ENCODE results near the gene ZNF358. TPM values are rescaled to one million over a fixed set of nuclear protein-coding genes. Genes with fewer than 3 reads are reported as not detected.

Gene ZNF358
- total and polyA plus RNA-seq, 10 of the 15 experiments (the other 5 are each of a cell fraction or from before 2014, with no cell fraction given) = 0.09 to 6.3 (median 1.9) TPM; not detected in 1

DNA sequence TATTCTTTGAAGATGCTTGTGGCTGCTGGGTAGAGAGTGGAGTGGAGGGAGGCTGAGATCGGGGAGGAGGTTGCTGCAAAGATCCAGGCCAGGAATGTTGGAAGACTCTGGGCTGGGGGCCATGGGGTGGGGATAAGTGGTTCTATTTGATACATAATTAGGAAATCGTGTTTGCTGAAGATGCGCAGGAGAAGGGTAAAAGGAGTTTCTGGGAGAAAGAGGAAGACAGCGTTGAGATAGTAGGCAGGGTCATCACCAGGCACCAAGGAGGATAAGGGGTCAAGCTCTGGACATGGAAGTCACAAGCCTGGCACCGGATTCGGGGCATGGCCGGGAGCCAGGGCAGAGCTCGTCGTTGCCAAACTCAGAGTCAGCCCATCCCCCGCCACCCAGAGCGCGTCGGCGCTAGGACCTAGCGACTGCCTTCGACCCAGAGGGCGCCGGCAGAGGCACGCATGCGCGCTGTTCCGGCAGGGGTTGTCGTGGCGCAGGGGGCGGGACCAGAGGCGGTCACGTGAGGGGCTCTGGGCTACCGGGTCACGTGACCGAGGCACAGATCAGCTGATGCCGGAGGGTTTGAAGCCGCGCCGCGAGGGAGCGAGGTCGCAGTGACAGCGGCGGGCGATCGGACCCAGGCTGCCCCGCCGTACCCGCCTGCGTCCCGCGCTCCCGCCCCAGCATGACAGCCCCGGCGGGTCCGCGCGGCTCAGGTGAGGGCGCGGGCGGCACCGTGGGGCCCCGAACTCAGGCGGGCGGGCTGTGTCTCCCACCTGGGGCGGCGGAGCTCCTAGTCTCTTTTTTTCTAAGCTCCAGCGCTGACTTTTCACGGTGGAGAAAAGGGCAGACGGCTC is 6.4 kb downstream of the ZNF358 start, which contains the start of gene MCOLN1 (continued):
- TF ChIP-seq, protein P1, sequence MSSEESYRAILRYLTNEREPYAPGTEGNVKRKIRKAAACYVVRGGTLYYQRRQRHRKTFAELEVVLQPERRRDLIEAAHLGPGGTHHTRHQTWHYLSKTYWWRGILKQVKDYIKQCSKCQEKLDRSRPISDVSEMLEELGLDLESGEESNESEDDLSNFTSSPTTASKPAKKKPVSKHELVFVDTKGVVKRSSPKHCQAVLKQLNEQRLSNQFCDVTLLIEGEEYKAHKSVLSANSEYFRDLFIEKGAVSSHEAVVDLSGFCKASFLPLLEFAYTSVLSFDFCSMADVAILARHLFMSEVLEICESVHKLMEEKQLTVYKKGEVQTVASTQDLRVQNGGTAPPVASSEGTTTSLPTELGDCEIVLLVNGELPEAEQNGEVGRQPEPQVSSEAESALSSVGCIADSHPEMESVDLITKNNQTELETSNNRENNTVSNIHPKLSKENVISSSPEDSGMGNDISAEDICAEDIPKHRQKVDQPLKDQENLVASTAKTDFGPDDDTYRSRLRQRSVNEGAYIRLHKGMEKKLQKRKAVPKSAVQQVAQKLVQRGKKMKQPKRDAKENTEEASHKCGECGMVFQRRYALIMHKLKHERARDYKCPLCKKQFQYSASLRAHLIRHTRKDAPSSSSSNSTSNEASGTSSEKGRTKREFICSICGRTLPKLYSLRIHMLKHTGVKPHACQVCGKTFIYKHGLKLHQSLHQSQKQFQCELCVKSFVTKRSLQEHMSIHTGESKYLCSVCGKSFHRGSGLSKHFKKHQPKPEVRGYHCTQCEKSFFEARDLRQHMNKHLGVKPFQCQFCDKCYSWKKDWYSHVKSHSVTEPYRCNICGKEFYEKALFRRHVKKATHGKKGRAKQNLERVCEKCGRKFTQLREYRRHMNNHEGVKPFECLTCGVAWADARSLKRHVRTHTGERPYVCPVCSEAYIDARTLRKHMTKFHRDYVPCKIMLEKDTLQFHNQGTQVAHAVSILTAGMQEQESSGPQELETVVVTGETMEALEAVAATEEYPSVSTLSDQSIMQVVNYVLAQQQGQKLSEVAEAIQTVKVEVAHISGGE (CRISPR knock-in tag; IDR thresholded peaks at IDR 0.05) = peak; percentile 77
- TF ChIP-seq SPI1 (IDR thresholded peaks at IDR 0.05; ENCODE audit: borderline replicate concordance, insufficient read depth, low read depth, low read length) = peak; percentile 28; the same call in 1 of the 2 replicates
- TF ChIP-seq FOXM1 (IDR thresholded peaks at IDR 0.05; ENCODE audit: low read depth, low read length) = no peak
- TF ChIP-seq POLR2AphosphoS2 (IDR thresholded peaks at IDR 0.05; ENCODE audit: low read depth, low read length) = no peak
- TF ChIP-seq NFYB (IDR thresholded peaks at IDR 0.05; ENCODE audit: insufficient read depth, low read depth, low read length) = no peak
- TF ChIP-seq, protein P2, sequence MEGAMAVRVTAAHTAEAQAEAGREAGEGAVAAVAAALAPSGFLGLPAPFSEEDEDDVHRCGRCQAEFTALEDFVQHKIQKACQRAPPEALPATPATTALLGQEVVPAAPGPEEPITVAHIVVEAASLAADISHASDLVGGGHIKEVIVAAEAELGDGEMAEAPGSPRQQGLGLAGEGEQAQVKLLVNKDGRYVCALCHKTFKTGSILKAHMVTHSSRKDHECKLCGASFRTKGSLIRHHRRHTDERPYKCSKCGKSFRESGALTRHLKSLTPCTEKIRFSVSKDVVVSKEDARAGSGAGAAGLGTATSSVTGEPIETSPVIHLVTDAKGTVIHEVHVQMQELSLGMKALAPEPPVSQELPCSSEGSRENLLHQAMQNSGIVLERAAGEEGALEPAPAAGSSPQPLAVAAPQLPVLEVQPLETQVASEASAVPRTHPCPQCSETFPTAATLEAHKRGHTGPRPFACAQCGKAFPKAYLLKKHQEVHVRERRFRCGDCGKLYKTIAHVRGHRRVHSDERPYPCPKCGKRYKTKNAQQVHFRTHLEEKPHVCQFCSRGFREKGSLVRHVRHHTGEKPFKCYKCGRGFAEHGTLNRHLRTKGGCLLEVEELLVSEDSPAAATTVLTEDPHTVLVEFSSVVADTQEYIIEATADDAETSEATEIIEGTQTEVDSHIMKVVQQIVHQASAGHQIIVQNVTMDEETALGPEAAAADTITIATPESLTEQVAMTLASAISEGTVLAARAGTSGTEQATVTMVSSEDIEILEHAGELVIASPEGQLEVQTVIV (IDR thresholded peaks at IDR 0.05; ENCODE audit: borderline replicate concordance, partially characterized antibody) = peak; percentile 82
- TF ChIP-seq NFYA (IDR thresholded peaks at IDR 0.05; ENCODE audit: borderline replicate concordance, low read depth, low read length) = no peak
- TF ChIP-seq RB1 (IDR thresholded peaks at IDR 0.05; ENCODE audit: borderline replicate concordance) = peak; percentile 81; the same call in 1 of the 2 replicates
- TF ChIP-seq MTA3 (IDR thresholded peaks at IDR 0.05; ENCODE audit: borderline replicate concordance, low read length) = no peak
- 0 out of 2 replicates have a peak, but pooled peaks have one; percentile 12 for TF ChIP-seq SMC3 (IDR thresholded peaks at IDR 0.05; ENCODE audit: borderline replicate concordance, low read length)
- no peak for TF ChIP-seq ASH2L (IDR thresholded peaks at IDR 0.05; ENCODE audit: borderline replicate concordance, low read depth)
- TF ChIP-seq, protein P3, sequence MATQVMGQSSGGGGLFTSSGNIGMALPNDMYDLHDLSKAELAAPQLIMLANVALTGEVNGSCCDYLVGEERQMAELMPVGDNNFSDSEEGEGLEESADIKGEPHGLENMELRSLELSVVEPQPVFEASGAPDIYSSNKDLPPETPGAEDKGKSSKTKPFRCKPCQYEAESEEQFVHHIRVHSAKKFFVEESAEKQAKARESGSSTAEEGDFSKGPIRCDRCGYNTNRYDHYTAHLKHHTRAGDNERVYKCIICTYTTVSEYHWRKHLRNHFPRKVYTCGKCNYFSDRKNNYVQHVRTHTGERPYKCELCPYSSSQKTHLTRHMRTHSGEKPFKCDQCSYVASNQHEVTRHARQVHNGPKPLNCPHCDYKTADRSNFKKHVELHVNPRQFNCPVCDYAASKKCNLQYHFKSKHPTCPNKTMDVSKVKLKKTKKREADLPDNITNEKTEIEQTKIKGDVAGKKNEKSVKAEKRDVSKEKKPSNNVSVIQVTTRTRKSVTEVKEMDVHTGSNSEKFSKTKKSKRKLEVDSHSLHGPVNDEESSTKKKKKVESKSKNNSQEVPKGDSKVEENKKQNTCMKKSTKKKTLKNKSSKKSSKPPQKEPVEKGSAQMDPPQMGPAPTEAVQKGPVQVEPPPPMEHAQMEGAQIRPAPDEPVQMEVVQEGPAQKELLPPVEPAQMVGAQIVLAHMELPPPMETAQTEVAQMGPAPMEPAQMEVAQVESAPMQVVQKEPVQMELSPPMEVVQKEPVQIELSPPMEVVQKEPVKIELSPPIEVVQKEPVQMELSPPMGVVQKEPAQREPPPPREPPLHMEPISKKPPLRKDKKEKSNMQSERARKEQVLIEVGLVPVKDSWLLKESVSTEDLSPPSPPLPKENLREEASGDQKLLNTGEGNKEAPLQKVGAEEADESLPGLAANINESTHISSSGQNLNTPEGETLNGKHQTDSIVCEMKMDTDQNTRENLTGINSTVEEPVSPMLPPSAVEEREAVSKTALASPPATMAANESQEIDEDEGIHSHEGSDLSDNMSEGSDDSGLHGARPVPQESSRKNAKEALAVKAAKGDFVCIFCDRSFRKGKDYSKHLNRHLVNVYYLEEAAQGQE (IDR thresholded peaks at IDR 0.05; ENCODE audit: low read depth, low read length) = no peak
- peak; percentile 73 for TF ChIP-seq NR2C1 (IDR thresholded peaks at IDR 0.05)
- TF ChIP-seq HDAC2 (IDR thresholded peaks at IDR 0.05) = peak; percentile 84; the same call in 1 of the 2 replicates
- TF ChIP-seq HDAC6 (IDR thresholded peaks at IDR 0.05; ENCODE audit: unreplicated experiment) = no peak
- TF ChIP-seq, protein P4, sequence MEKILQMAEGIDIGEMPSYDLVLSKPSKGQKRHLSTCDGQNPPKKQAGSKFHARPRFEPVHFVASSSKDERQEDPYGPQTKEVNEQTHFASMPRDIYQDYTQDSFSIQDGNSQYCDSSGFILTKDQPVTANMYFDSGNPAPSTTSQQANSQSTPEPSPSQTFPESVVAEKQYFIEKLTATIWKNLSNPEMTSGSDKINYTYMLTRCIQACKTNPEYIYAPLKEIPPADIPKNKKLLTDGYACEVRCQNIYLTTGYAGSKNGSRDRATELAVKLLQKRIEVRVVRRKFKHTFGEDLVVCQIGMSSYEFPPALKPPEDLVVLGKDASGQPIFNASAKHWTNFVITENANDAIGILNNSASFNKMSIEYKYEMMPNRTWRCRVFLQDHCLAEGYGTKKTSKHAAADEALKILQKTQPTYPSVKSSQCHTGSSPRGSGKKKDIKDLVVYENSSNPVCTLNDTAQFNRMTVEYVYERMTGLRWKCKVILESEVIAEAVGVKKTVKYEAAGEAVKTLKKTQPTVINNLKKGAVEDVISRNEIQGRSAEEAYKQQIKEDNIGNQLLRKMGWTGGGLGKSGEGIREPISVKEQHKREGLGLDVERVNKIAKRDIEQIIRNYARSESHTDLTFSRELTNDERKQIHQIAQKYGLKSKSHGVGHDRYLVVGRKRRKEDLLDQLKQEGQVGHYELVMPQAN (conservative IDR thresholded peaks at IDR 0.05) = peak; percentile 99
- TF ChIP-seq NRF1 (conservative IDR thresholded peaks at IDR 0.05; ENCODE audit: low read depth, low read length) = peak; percentile 85

Data from GM12878 (cell line).